HepG2 (cell line): ENCODE results near the gene ADCY7. TPM values are rescaled to one million over a fixed set of nuclear protein-coding genes. Genes with fewer than 3 reads are reported as not detected.

Source experiments
- ATF7 ChIP-seq, 2 experiments: fragments of 450-650 bp in 1 of 2; sonication (generic) in 1 of 2; formaldehyde crosslinking in 1 of 2; IDR thresholded peaks; 2 replicates each; pipeline versions ENCODE4 v1.4.0 to v1.6.1; 2016 to 2020; ENCODE audit warnings: antibody characterized with exemption in 1 of 2, mild to moderate bottlenecking in 1 of 2, missing genetic modification reagents in 1 of 2
- JUN ChIP-seq: sonication (generic); formaldehyde crosslinking; IDR thresholded peaks from 2 replicates; pipeline ENCODE4 v1.4.0; 2020; ENCODE audit warnings: mild to moderate bottlenecking, missing genetic modification reagents
- LCORL ChIP-seq, 2 experiments: fragments of 450-650 bp in 1 of 2; sonication (generic) in 1 of 2; formaldehyde crosslinking in 1 of 2; IDR thresholded peaks; 2 replicates each; pipeline versions ENCODE4 v1.5.0 to v1.6.1; 2017 to 2020; ENCODE audit warnings: antibody characterized with exemption in 1 of 2, missing genetic modification reagents in 1 of 2
- PAX8 ChIP-seq: sonication (generic); formaldehyde crosslinking; IDR thresholded peaks from 2 replicates; pipeline ENCODE4 v1.8.0; 2022; ENCODE audit warnings: mild to moderate bottlenecking, missing genetic modification reagents, borderline replicate concordance
- RFX3 ChIP-seq: IDR thresholded peaks from 2 replicates; pipeline ENCODE4 v1.6.1; 2016; ENCODE audit warnings: missing biosample characterization, missing genetic modification reagents
- SIX1 ChIP-seq: sonication (generic); formaldehyde crosslinking; IDR thresholded peaks from 2 replicates; pipeline ENCODE4 v1.4.0; 2020; ENCODE audit warnings: missing genetic modification reagents, borderline replicate concordance
- SRY ChIP-seq: sonication (generic); formaldehyde crosslinking; IDR thresholded peaks from 2 replicates; pipeline ENCODE4 v1.8.0; 2022; ENCODE audit warnings: mild to moderate bottlenecking, missing genetic modification reagents
- ZBTB38 ChIP-seq: sonication (generic); formaldehyde crosslinking; IDR thresholded peaks from 2 replicates; pipeline ENCODE4 v1.5.1; 2020; ENCODE audit warnings: mild to moderate bottlenecking, missing genetic modification reagents
- ZBTB42 ChIP-seq: sonication (generic); formaldehyde crosslinking; IDR thresholded peaks from 2 replicates; pipeline ENCODE4 v1.5.0; 2020; ENCODE audit warnings: mild to moderate bottlenecking, missing genetic modification reagents
- ZNF414 ChIP-seq: sonication (generic); formaldehyde crosslinking; IDR thresholded peaks from 2 replicates; pipeline ENCODE4 v1.5.0; 2020; ENCODE audit warnings: missing genetic modification reagents
- ZNF451 ChIP-seq: sonication (generic); formaldehyde crosslinking; IDR thresholded peaks from 2 replicates; pipeline ENCODE4 v1.5.0; 2020; ENCODE audit warnings: mild to moderate bottlenecking, missing genetic modification reagents
- ZNF577 ChIP-seq: sonication (generic); formaldehyde crosslinking; IDR thresholded peaks from 2 replicates; pipeline ENCODE4 v1.4.0; 2020; ENCODE audit warnings: mild to moderate bottlenecking, low read depth, missing genetic modification reagents, borderline replicate concordance
- ZNF761 ChIP-seq: sonication (generic); formaldehyde crosslinking; conservative IDR thresholded peaks from 2 replicates; pipeline ENCODE4 v1.4.0; 2020; ENCODE audit warnings: mild to moderate bottlenecking, missing genetic modification reagents
- polyA plus RNA-seq, 8 experiments: library from polyadenylated mRNA; depleted of rRNA in 3 of 8; stranded (reverse) in 7 of 8; unstranded in 1 of 8; fragments of >200 nt; fragmentation: Illumina TruSeq in 4 of 8; extraction: Trizol in 4 of 8; gene quantifications; 2 replicates each; pipeline versions ENCODE4 v1.2.1 to v1.2.3, GENCODE V29; 2011 to 2016; ENCODE audit warnings: low read depth in 4 of 8, missing spikeins in 1 of 8, mixed read lengths in 1 of 8; ENCODE audit not compliant: insufficient read depth in 1 of 8
- total RNA-seq, 5 experiments: library from RNA; depleted of rRNA; stranded (reverse); fragments of >200 nt; fragmentation: Illumina TruSeq; extraction: Trizol; gene quantifications; 2 replicates each; pipeline ENCODE4 v1.2.3, GENCODE V29; 2016; ENCODE audit warnings: low read depth in 1 of 5
- TF ChIP-seq, protein P1 (sequence below): sonication (generic); formaldehyde crosslinking; IDR thresholded peaks from 2 replicates; pipeline ENCODE4 v1.8.1; 2023; ENCODE audit warnings: mild to moderate bottlenecking, missing genetic modification reagents

ADCY7 gene
- total and polyA plus RNA-seq, 2 of the 13 experiments (the other 11 are each of a cell fraction or from before 2014, with no cell fraction given) = 2.2 to 4.3 TPM

- TF ChIP-seq LCORL (IDR thresholded peaks at IDR 0.05) (no peak), LCORL (CRISPR knock-in tag; IDR thresholded peaks at IDR 0.05) (peak; percentile 79), ZNF414 (CRISPR knock-in tag) (peak; percentile 90; the same call in 1 of the 2 replicates), ZNF577 (CRISPR knock-in tag) (no peak), SIX1 (CRISPR knock-in tag) (no peak), ZNF761 (CRISPR knock-in tag) (peak; percentile 74; the same call in 1 of the 2 replicates), SRY (0 out of 2 replicates have a peak, but pooled peaks have one; percentile 79), ATF7 (IDR thresholded peaks at IDR 0.05) (no peak), ATF7 (CRISPR knock-in tag; IDR thresholded peaks at IDR 0.05) (0 out of 2 replicates have a peak, but pooled peaks have one; percentile 32), JUN (CRISPR knock-in tag) (peak; percentile 63; the same call in 1 of the 2 replicates), ZBTB42 (peak; percentile 95), ZBTB38 (CRISPR knock-in tag) (no peak), PAX8 (CRISPR knock-in tag) (0 out of 2 replicates have a peak, but pooled peaks have one; percentile 42), ZNF451 (CRISPR knock-in tag) (0 out of 2 replicates have a peak, but pooled peaks have one; percentile 20), RFX3 (CRISPR knock-in tag) (no peak)
- TF ChIP-seq, protein P1, sequence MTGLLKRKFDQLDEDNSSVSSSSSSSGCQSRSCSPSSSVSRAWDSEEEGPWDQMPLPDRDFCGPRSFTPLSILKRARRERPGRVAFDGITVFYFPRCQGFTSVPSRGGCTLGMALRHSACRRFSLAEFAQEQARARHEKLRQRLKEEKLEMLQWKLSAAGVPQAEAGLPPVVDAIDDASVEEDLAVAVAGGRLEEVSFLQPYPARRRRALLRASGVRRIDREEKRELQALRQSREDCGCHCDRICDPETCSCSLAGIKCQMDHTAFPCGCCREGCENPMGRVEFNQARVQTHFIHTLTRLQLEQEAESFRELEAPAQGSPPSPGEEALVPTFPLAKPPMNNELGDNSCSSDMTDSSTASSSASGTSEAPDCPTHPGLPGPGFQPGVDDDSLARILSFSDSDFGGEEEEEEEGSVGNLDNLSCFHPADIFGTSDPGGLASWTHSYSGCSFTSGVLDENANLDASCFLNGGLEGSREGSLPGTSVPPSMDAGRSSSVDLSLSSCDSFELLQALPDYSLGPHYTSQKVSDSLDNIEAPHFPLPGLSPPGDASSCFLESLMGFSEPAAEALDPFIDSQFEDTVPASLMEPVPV (CRISPR knock-in tag) = peak; percentile 27; the same call in 1 of the 2 replicates
These were observed 31.1 kb downstream of the ADCY7 start (continued) for GRCh38 chr16:50297301-50298074.
